IMR-90 (cell line): ENCODE data around the gene SYTL1. TPM values are rescaled to one million over a fixed set of nuclear protein-coding genes. Genes with fewer than 3 reads are reported as not detected.
"Not testable (repeated sequence)": the region's sequence is repeated elsewhere in the genome, so short reads cannot be mapped to it uniquely, and the experiment has no call there.

ENCODE experiments used
- ATAC-seq: fragments of 200-7000 bp; cut with Tn5 transposase; 2 replicates; pipeline ENCODE4 v1.9.1; 2020; ENCODE audit warnings: low read depth, mild to moderate bottlenecking, moderate library complexity
- BruUV-seq: library from RNA; stranded (reverse); fragments of 400-500 nt; replicated peaks from 2 replicates; lab custom pipeline; 2021; lab: Mats Ljungman, UMichigan
- CTCF ChIA-PET: fragments of 300-600 bp; formaldehyde crosslinking; extraction: SDS; loops from one replicate; lab custom pipeline; 2021; ENCODE audit warnings: antibody characterized with exemption; lab: Yijun Ruan, JAX
- POLR2A ChIA-PET: fragments of 300-600 bp; sonication (Branson Sonifier 250); formaldehyde crosslinking; loops from one replicate; lab custom pipeline; 2022; ENCODE audit warnings: antibody characterized with exemption; ENCODE audit not compliant: unreplicated experiment; lab: Charles Lee
- DNase-seq: peaks from one replicate; pipeline ENCODE4 v3.0.0; 2013
- H2AFZ ChIP-seq: replicated peaks from 2 replicates; pipeline ENCODE3; 2013; ENCODE audit warnings: low read length, mild to moderate bottlenecking; ENCODE audit not compliant: poor library complexity
- H2AK5ac ChIP-seq: 2 replicates; pipeline ENCODE4 v1.6.1; 2013; ENCODE audit warnings: low read depth, low read length, inconsistent platforms
- H2AK9ac ChIP-seq: replicated peaks from 2 replicates; pipeline ENCODE3; 2013; ENCODE audit warnings: mild to moderate bottlenecking, low read depth, low read length, moderate library complexity; ENCODE audit not compliant: poor library complexity
- H2BK120ac ChIP-seq: 2 replicates; pipeline ENCODE4 v1.6.1; 2013; ENCODE audit warnings: low read depth, low read length, inconsistent platforms
- H2BK15ac ChIP-seq: 3 replicates; pipeline ENCODE4 v1.6.1; 2013; ENCODE audit warnings: low read depth, low read length, inconsistent platforms
- H2BK20ac ChIP-seq: 2 replicates; pipeline ENCODE4 v1.6.1; 2013; ENCODE audit warnings: low read depth, mild to moderate bottlenecking, inconsistent platforms, low read length, moderate library complexity
- H2BK5ac ChIP-seq: 2 replicates; pipeline ENCODE4 v1.6.1; 2013; ENCODE audit warnings: mild to moderate bottlenecking, low read depth, low read length, inconsistent platforms; ENCODE audit not compliant: poor library complexity, severe bottlenecking
- H3K14ac ChIP-seq: replicated peaks from 2 replicates; pipeline ENCODE4 v1.6.1; 2013; ENCODE audit warnings: low read depth, low read length, inconsistent platforms
- H3K18ac ChIP-seq: 2 replicates; pipeline ENCODE4 v1.6.1; 2013; ENCODE audit warnings: low read depth, low read length, control low read depth
- H3K23ac ChIP-seq: 2 replicates; pipeline ENCODE4 v1.6.1; 2013; ENCODE audit warnings: low read depth, low read length, inconsistent platforms
- H3K27ac ChIP-seq: 2 replicates; pipeline ENCODE4 v1.5.1; 2013; ENCODE audit warnings: mild to moderate bottlenecking, control low read depth, low read length; ENCODE audit not compliant: insufficient read depth
- H3K27me3 ChIP-seq: 2 replicates; pipeline ENCODE4 v1.6.1; 2013; ENCODE audit warnings: low read length; ENCODE audit not compliant: control insufficient read depth, insufficient read depth
- H3K36me3 ChIP-seq: 2 replicates; pipeline ENCODE4 v1.6.1; 2013; ENCODE audit warnings: low read length, mixed read lengths; ENCODE audit not compliant: control insufficient read depth, insufficient read depth
- H3K4ac ChIP-seq: 2 replicates; pipeline ENCODE4 v1.6.1; 2013; ENCODE audit warnings: low read depth, low read length, inconsistent platforms
- H3K4me1 ChIP-seq: 2 replicates; pipeline ENCODE4 v1.6.1; 2013; ENCODE audit warnings: low read length, mixed read lengths; ENCODE audit not compliant: control insufficient read depth, insufficient read depth
- H3K4me2 ChIP-seq: 2 replicates; pipeline ENCODE4 v1.6.1; 2013; ENCODE audit warnings: low read depth, mild to moderate bottlenecking, control low read depth, low read length, moderate library complexity
- H3K4me3 ChIP-seq: 2 replicates; pipeline ENCODE4 v1.5.1; 2013; ENCODE audit warnings: low read depth, mild to moderate bottlenecking, control low read depth, low read length, moderate library complexity; ENCODE audit not compliant: insufficient read depth
- H3K56ac ChIP-seq: 2 replicates; pipeline ENCODE4 v1.6.1; 2013; ENCODE audit warnings: low read length, inconsistent platforms; ENCODE audit not compliant: insufficient read depth; ENCODE audit errors: extremely low read depth
- H3K79me1 ChIP-seq, 2 experiments: 2 replicates each; pipeline ENCODE4 v1.6.1; 2013; ENCODE audit warnings: low read length in 2 of 2, inconsistent platforms in 1 of 2, low read depth in 1 of 2
- H3K9ac ChIP-seq: 2 replicates; pipeline ENCODE4 v1.6.1; 2013; ENCODE audit warnings: low read depth, low read length, control low read depth
- H3K9me1 ChIP-seq: 2 replicates; pipeline ENCODE4 v1.6.1; 2013; ENCODE audit warnings: low read length, inconsistent platforms; ENCODE audit not compliant: insufficient read depth
- H3K9me3 ChIP-seq: 2 replicates; pipeline ENCODE4 v1.6.1; 2013; ENCODE audit warnings: low read length; ENCODE audit not compliant: control insufficient read depth, insufficient read depth
- H4K20me1 ChIP-seq: 2 replicates; pipeline ENCODE4 v1.6.1; 2013; ENCODE audit warnings: low read length, inconsistent platforms; ENCODE audit not compliant: insufficient read depth
- H4K5ac ChIP-seq: 2 replicates; pipeline ENCODE4 v1.6.1; 2013; ENCODE audit warnings: mild to moderate bottlenecking, low read depth, low read length, control low read depth
- H4K8ac ChIP-seq, 2 experiments: 2 replicates each; pipeline ENCODE4 v1.6.1; 2013; ENCODE audit warnings: low read depth in 2 of 2, low read length in 2 of 2, control low read depth in 1 of 2, inconsistent platforms in 1 of 2
- H4K91ac ChIP-seq: 2 replicates; pipeline ENCODE4 v1.6.1; 2013; ENCODE audit warnings: low read depth, low read length, inconsistent platforms; ENCODE audit not compliant: insufficient read depth
- CEBPB ChIP-seq: IDR thresholded peaks from 2 replicates; pipeline ENCODE4 v1.6.1; 2012; ENCODE audit warnings: low read depth, low read length, improper control_type of control experiment
- CHD1 ChIP-seq: IDR thresholded peaks from 2 replicates; pipeline ENCODE4 v1.6.1; 2012; ENCODE audit warnings: low read depth, low read length, improper control_type of control experiment
- MXI1 ChIP-seq: IDR thresholded peaks from 2 replicates; pipeline ENCODE4 v1.6.1; 2012; ENCODE audit warnings: low read depth, mild to moderate bottlenecking, low read length, moderate library complexity, borderline replicate concordance
- POLR2A ChIP-seq: IDR thresholded peaks from 2 replicates; pipeline ENCODE4 v1.6.1; 2012; ENCODE audit warnings: mild to moderate bottlenecking, low read depth, low read length
- RAD21 ChIP-seq: IDR thresholded peaks from 2 replicates; pipeline ENCODE4 v1.6.1; 2012; ENCODE audit warnings: low read length, improper control_type of control experiment
- RCOR1 ChIP-seq: IDR thresholded peaks from 2 replicates; pipeline ENCODE4 v1.6.1; 2012; ENCODE audit warnings: mild to moderate bottlenecking, low read length, improper control_type of control experiment; ENCODE audit not compliant: insufficient replicate concordance
- WGBS, 2 experiments: methylation state at CpG; one replicate each; pipeline versions ENCODE4 v1.1.5 to v1.1.7; 2013; ENCODE audit warnings: missing lambda C conversion rate in 2 of 2; ENCODE audit not compliant: insufficient read length in 1 of 2; ENCODE audit errors: extremely low coverage in 2 of 2; 5-methylcytosine and 5-hydroxymethylcytosine counted together
- dilution Hi-C: fragments of 300-500 bp; cut with HindIII; formaldehyde crosslinking; loops from one replicate; pipeline ENCODE4 v1.14.3; 2018; ENCODE audit warnings: low sequenced_read_pairs; ENCODE audit not compliant: unreplicated experiment
- in situ Hi-C: fragments of 300-500 bp; cut with MboI; formaldehyde crosslinking; loops from 3 replicates; pipeline ENCODE4 v1.14.3; 2019; ENCODE audit warnings: low sequenced_read_pairs, inconsistent platforms, mixed read lengths
- intact Hi-C: fragments of 100-400 bp; cut with micrococcal nuclease; formaldehyde crosslinking; loops from 2 replicates; pipeline ENCODE4 v1.10.0; 2022
- polyA plus RNA-seq, 3 experiments: library from polyadenylated mRNA; depleted of rRNA; stranded (reverse); fragments of >200 nt; gene quantifications; 2 replicates each; pipeline ENCODE4 v1.2.3, GENCODE V29; 2012; ENCODE audit warnings: low replicate concordance in 1 of 3
- total RNA-seq: library from RNA; depleted of rRNA; stranded (reverse); fragments of >200 nt; gene quantifications from 2 replicates; pipeline ENCODE4 v1.2.3, GENCODE V29; 2012

The SYTL1 gene
- total and polyA plus RNA-seq, 2 of the 4 experiments (the other 2 are of a cell fraction), result 0.18 to 1.0 TPM

DNA sequence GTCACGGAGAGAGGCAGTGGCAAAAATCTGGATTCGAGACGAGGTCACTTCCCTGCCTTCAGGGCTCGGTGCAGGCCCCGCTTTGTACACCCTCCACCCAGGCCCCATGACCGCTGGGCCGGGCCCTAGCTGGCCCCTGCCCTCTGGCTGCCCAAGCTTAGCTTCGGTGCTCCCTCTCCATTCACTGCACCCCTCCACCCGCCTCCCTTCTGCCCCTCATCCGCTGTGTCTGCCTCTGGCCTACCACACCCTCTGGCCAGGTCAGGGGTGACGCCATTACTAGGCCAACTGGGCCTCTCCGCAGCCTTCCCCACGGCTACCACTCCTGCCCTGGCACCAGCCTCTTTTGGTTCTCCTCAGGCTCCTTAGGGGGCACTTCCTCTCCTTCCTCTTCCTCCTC, 41.8 kb downstream of the SYTL1 start:
- Histone ChIP-seq H3K9me3 (no peaks in the 10 kb centered on the region), H3K27ac (no peak overlapping the region), H4K20me1 (no peaks in the 10 kb centered on the region; the same call in 1 of the 2 replicates), H2BK120ac (no peak overlapping the region), H3K4me3 (no peak overlapping the region), H2AK5ac (no peak overlapping the region), H2BK20ac (no peak overlapping the region), H3K14ac (no peak overlapping the region), H3K23ac (no peak overlapping the region), H4K8ac (no peak overlapping the region), H2BK15ac (no peak overlapping the region), H2AFZ (no peak overlapping the region), H3K9ac (no peak overlapping the region), H3K4ac (no peak overlapping the region), H3K18ac (no peak overlapping the region), H3K4me2 (no peak overlapping the region), H2AK9ac (no peak overlapping the region), H3K36me3 (no peaks in the 10 kb centered on the region), H3K9me1 (no peaks in the 10 kb centered on the region), H4K91ac (no peak overlapping the region), H2BK5ac (no peak overlapping the region), H3K27me3 (peaks cover 32% of the 10 kb centered on the region), H4K5ac (no peak overlapping the region), H3K56ac (no peak overlapping the region), H3K4me1 (no peaks in the 10 kb centered on the region), H3K79me1 (no peaks in the 10 kb centered on the region)
- no TSS peak for BruUV-seq
- WGBS, 2 experiments, result 91% methylated on average over 12 of the region's 13 CpGs; no CpG with 5 or more reads in 1 of the 2 experiments
- ATAC-seq (no peak), DNase-seq (no peak)
- dilution Hi-C loops (no loop called here), intact Hi-C loops (no loop called here), in situ Hi-C loops (no loop called here)
- POLR2A ChIA-PET, result no interaction called here
- CTCF ChIA-PET, result interaction anchor here (1.0 to 1.1 kb wide), 2 partner anchors 84 to 125 kb away, joined by 3 to 4 read pairs; no protein-coding TSS in a partner anchor
- TF ChIP-seq RAD21 (no peak), CEBPB (no peak), CHD1 (no peak), POLR2A (no peak), RCOR1 (no peak), MXI1 (no peak)

DNA sequence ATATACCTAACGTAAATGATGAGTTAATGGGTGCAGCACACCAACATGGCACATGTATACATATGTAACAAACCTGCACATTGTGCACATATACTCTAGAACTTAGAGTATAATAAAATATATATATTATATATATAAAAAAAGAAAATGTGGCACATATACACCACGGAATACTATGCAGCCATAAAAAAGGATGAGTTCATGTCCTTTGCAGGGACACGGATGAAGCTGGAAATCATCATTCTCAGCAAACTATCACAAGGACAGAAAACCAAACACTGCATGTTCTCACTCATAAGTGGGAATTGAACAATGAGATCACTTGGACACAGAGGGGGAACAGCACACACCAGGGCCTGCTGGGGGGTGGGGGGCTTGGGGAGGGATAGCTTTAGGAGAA, 43.0 kb downstream of the SYTL1 start:
- H3K4me2 ChIP-seq, H2AFZ ChIP-seq, H3K4ac ChIP-seq, H3K23ac ChIP-seq, dilution Hi-C loops, H4K20me1 ChIP-seq, H3K14ac ChIP-seq, H3K9me3 ChIP-seq, H2BK5ac ChIP-seq, H3K9ac ChIP-seq, H4K8ac ChIP-seq, ATAC-seq, H2AK5ac ChIP-seq, intact Hi-C loops, DNase-seq, H4K5ac ChIP-seq, H2AK9ac ChIP-seq, H3K36me3 ChIP-seq, POLR2A ChIA-PET, H3K4me1 ChIP-seq, H2BK20ac ChIP-seq, H4K91ac ChIP-seq, H2BK15ac ChIP-seq, H3K9me1 ChIP-seq, in situ Hi-C loops, H3K4me3 ChIP-seq, H2BK120ac ChIP-seq, H3K27ac ChIP-seq, H3K18ac ChIP-seq, BruUV-seq, H3K56ac ChIP-seq, H3K79me1 ChIP-seq: not testable (repeated sequence)
- peaks cover 32% of the 10 kb centered on the region for H3K27me3 ChIP-seq
- WGBS, 2 experiments, result no CpG with 5 or more reads among the region's 3 CpGs
- CTCF ChIA-PET, result interaction anchor here (1.0 to 1.1 kb wide), 2 partner anchors 85 to 124 kb away, joined by 3 to 4 read pairs; no protein-coding TSS in a partner anchor
